ENCODE measurements around the gene HAP1. TPM values are rescaled to one million over a fixed set of nuclear protein-coding genes. Genes with fewer than 3 reads are reported as not detected.

HAP1 gene
- total RNA-seq, 1 donor from 2014 or later, result 1.2 TPM

DNA sequence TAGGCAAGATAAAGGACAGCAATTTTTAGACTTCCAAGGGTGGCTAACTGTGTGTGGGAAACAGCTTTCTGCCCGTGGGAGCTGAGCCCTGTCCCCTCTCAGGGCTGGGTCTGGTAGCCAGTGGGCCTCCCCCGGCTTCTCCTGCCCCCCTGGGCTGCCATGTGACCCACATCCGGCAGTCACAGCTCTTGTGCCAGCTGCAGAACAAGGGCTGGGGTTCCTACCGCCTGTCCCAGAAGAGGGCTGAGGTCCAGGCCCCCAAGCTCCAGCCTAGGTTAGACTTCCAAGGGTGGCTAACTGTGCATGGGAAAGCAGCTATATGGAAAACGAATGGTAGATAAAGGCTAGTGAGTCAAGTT lies 16.2 kb downstream of the HAP1 start:
- intact Hi-C loops (cut with DNase I), result no loop called here
- H3K4me3 ChIP-seq, result no peak overlapping the region
- no peak for DNase-seq (ENCODE audit: extremely low spot score in 2 of 2)
- H3K27ac ChIP-seq, result peak overlapping the region; percentile 54
- no peaks in the 10 kb centered on the region for H3K9me3 ChIP-seq
- H3K27me3 ChIP-seq, result no peaks in the 10 kb centered on the region
- H3K36me3 ChIP-seq, result no peaks in the 10 kb centered on the region
- peaks cover 15% of the 10 kb centered on the region for H3K4me1 ChIP-seq
- TF ChIP-seq, protein P1, sequence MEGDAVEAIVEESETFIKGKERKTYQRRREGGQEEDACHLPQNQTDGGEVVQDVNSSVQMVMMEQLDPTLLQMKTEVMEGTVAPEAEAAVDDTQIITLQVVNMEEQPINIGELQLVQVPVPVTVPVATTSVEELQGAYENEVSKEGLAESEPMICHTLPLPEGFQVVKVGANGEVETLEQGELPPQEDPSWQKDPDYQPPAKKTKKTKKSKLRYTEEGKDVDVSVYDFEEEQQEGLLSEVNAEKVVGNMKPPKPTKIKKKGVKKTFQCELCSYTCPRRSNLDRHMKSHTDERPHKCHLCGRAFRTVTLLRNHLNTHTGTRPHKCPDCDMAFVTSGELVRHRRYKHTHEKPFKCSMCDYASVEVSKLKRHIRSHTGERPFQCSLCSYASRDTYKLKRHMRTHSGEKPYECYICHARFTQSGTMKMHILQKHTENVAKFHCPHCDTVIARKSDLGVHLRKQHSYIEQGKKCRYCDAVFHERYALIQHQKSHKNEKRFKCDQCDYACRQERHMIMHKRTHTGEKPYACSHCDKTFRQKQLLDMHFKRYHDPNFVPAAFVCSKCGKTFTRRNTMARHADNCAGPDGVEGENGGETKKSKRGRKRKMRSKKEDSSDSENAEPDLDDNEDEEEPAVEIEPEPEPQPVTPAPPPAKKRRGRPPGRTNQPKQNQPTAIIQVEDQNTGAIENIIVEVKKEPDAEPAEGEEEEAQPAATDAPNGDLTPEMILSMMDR (IDR thresholded peaks at IDR 0.05), result no peak
- TF ChIP-seq POLR2AphosphoS5 (IDR thresholded peaks at IDR 0.05; ENCODE audit: insufficient read depth in 1 of 2, low read depth in 1 of 2), result no peak
- no peak for TF ChIP-seq POLR2A (IDR thresholded peaks at IDR 0.05)

DNA sequence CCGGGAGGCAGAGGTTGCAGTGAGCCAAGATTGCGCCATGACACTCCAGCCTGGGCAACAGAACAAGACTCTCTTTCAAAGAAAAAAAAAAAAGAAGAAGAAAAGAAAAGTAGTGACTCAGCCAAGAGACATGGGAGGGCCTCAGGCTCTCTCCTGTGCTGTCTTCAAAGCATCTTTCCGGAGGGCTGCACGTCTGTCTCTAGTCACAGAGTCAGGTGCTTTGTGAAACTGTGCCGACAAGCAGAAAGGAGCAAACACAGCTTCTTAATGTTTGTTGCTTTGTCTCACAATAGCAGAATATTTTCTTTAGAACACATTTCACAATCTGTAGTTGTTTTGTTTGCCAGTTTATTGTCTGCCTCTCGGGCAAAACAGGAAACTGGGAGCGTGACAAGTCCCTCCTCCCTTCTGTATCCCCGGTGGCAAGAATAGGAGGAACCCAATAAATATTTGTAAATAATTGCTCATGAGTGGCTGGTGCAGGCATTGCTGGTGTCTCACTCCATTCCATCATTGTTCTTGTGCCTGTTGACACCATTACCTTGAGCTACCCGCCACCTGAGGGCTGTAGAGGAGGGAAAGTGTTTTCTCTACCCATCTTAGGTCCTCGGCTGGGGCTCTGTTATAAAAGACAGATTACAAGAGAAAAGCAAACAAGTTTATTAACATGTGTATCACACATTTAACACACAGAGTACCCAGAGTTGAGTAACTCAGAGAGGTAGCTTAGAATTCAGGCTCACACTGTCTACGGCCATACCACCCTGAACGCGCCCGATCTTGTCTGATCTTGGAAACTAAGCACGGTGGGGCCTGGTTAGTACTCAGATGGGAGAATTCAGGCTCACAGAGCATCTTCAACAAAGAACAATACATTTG lies 16.8 kb downstream of the HAP1 start:
- intact Hi-C loops (cut with DNase I), result no loop called here
- Histone ChIP-seq H3K27ac (peak overlapping the region; percentile 61), H3K4me1 (peaks cover 15% of the 10 kb centered on the region), H3K4me3 (no peak overlapping the region), H3K36me3 (no peaks in the 10 kb centered on the region), H3K27me3 (no peaks in the 10 kb centered on the region), H3K9me3 (no peaks in the 10 kb centered on the region)
- TF ChIP-seq, protein P1 (IDR thresholded peaks at IDR 0.05), result no peak
- TF ChIP-seq POLR2AphosphoS5 (IDR thresholded peaks at IDR 0.05; ENCODE audit: insufficient read depth in 1 of 2, low read depth in 1 of 2), result peak; percentile 16 to 55
- no peak for DNase-seq (ENCODE audit: extremely low spot score in 2 of 2)

DNA sequence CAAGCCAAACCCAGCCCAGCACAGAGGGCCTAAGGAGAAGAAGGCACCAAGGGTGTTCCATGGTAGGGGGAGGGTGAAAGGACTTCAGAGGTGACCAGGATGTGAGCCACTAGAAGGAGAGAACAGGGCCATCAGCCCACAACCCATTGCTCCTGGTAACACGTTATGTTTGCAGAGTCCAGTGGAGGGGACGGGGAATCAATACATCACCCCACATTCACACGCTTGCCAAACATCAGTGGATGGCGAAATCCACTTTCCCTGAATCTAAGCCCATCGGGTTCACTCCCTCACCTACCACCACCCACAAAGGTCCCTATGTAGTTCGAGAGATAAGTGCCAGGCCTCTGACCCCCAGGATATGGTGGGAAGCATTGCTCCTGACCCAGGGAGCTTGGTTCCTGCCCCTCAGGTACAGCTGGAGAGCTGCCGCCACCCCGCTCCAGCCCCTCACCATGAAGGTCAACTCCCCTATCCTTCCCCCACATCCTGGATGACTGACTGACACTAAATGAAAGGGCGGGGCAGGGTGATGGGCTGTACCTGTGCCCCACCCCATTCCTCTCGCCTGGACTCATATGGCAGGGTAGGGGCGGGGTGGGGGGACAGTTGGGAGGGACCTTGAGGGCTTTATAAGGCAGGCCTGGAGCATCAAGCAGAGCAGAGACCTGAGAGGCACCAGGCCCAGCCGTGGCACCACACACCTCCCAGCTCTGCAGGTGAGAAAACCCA lies 22.6 kb downstream of the HAP1 start, which contains the start of gene GAST:
Gene GAST, plus strand, starts transcription at position 663 of the 732 bp plus-strand sequence. CDS start 3,106 bp downstream, outside the sequence.
- no peak within 1 kb of the TSS for H3K4me3 ChIP-seq
- TF ChIP-seq POLR2AphosphoS5 (IDR thresholded peaks at IDR 0.05; ENCODE audit: insufficient read depth in 1 of 2, low read depth in 1 of 2), result no peak
- intact Hi-C loops (cut with DNase I), result no loop called here
- no peaks in the 10 kb centered on the region for H3K9me3 ChIP-seq
- H3K4me1 ChIP-seq, result no peaks in the 10 kb centered on the region
- no peaks in the 10 kb centered on the region for H3K27me3 ChIP-seq
- no peak within 1 kb of the TSS for H3K27ac ChIP-seq
- H3K36me3 ChIP-seq, result no peaks in the 10 kb centered on the region
- DNase-seq (ENCODE audit: extremely low spot score in 2 of 2), result no peak

DNA sequence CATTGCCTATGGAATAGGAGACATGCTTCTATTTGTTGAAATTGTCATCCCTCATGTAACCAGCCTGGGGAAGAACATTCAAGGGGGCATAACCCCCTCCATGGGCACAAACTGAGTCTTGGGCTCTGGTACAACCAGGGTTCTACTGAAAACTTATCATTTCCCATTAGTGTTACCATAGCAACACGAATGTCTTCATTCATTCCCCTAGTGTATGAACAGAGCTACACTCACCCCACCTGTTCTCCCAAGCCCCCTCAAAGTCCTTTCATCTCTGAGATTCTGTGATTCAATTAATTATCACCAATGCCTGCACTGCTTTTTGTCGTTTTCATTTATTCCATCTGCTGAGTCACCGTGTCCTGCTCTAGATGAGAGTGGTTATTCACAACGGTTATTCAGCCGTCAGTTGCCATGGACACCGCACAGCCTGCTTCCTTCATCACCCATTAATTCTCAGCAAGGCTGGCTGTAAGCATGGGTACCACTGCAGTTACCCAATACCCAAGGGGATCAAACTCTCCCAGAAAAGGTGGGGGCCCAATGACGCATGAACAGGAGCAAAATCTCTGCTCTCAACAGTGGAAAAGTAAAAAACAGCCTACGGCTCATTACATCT lies 23.9 kb downstream of the HAP1 start:
- H3K4me3 ChIP-seq, result no peak overlapping the region
- no peaks in the 10 kb centered on the region for H3K36me3 ChIP-seq
- no peaks in the 10 kb centered on the region for H3K9me3 ChIP-seq
- TF ChIP-seq POLR2A (IDR thresholded peaks at IDR 0.05) (no peak), POLR2AphosphoS5 (IDR thresholded peaks at IDR 0.05; ENCODE audit: insufficient read depth in 1 of 2, low read depth in 1 of 2) (no peak)
- TF ChIP-seq, protein P1 (IDR thresholded peaks at IDR 0.05), result no peak
- DNase-seq (ENCODE audit: extremely low spot score in 2 of 2), result no peak
- H3K27ac ChIP-seq, result no peak overlapping the region
- no peaks in the 10 kb centered on the region for H3K27me3 ChIP-seq
- intact Hi-C loops (cut with DNase I), result no loop called here
- no peaks in the 10 kb centered on the region for H3K4me1 ChIP-seq

DNA sequence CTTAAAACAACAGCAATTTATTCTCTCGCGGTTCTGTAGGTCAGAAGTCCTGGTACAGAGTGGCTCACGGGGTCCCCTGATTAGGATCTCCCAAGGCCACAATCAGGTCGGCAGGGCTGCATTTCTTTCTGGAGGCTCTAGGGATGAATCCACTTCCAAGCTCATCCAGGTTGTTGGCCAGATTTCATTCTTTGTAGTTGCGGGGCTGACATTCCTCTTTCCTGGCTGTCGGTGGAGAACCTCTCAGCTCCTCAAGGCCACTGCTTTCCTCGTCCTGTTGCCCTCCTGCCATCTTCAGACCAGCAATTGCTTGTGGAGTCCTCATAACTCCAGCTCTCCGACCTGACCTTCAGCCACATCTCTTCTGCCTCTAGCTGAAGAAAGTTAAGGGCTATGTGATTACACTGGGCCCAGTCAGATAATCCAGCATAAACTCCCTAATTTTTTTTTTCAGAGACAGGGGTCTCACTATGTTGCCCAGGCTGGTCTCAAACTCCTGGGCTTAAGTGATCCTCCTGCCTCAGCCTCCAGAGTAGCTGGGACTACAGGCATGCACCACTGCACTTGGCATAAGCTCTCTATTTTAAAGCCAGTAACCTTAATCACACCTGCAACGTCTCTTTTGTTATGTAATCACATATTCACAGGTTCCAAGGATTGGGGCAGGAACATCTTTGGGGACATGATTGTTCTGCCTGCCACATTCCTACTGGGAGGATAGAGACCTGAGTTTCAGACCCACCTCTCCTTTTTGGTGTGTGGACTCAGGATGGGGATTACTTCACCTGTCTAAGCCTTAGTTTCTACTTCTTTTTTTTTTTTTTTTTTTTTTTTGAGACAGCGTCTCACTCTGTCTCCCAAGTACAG lies 26.4 kb downstream of the HAP1 start:
- DNase-seq (ENCODE audit: extremely low spot score in 2 of 2), result no peak
- Histone ChIP-seq H3K4me3 (no peak overlapping the region), H3K36me3 (no peaks in the 10 kb centered on the region), H3K9me3 (no peaks in the 10 kb centered on the region), H3K27me3 (no peaks in the 10 kb centered on the region), H3K27ac (no peak overlapping the region), H3K4me1 (no peaks in the 10 kb centered on the region)
- no peak for TF ChIP-seq POLR2A (IDR thresholded peaks at IDR 0.05)
- TF ChIP-seq, protein P1 (IDR thresholded peaks at IDR 0.05), result no peak
- no peak for TF ChIP-seq POLR2AphosphoS5 (IDR thresholded peaks at IDR 0.05; ENCODE audit: insufficient read depth in 1 of 2, low read depth in 1 of 2)
- intact Hi-C loops (cut with DNase I), result no loop called here
